B cell (primary cell): ENCODE data around the gene SLC2A1.

Source experiments
- CTCF ChIP-seq: fragments of 200-600 bp; IDR thresholded peaks from one replicate; pipeline ENCODE4 v1.8.0; 2022; ENCODE audit warnings: antibody characterized with exemption, mild to moderate bottlenecking
- EZH2 ChIP-seq: IDR thresholded peaks from 2 replicates; pipeline ENCODE4 v1.6.1; 2012; ENCODE audit warnings: borderline replicate concordance, low read depth, mild to moderate bottlenecking, moderate library complexity, low read length; ENCODE audit not compliant: insufficient read depth, poor library complexity, severe bottlenecking

GRCh38 chr1:42951588-42951987 lies 7.1 kb downstream of the SLC2A1 start:
- TF ChIP-seq CTCF, result no peak
- TF ChIP-seq EZH2, result no peak
